GM12865 (cell line): ENCODE measurements around the gene B3GNT5.
"Not testable (repeated sequence)": the region's sequence is repeated elsewhere in the genome, so short reads cannot be mapped to it uniquely, and the experiment has no call there.

ENCODE experiments used
- DNase-seq: peaks from one replicate; pipeline ENCODE4 v3.0.0; 2010; ENCODE audit warnings: low read depth
- H3K4me3 ChIP-seq: 2 replicates; pipeline ENCODE4 v1.5.1; 2011; ENCODE audit warnings: mild to moderate bottlenecking, low read depth, low read length, control low read depth
- TF ChIP-seq, protein P1 (sequence below): IDR thresholded peaks from 2 replicates; pipeline ENCODE4 v1.5.1; 2011; ENCODE audit warnings: low read length, control low read depth, low read depth, inconsistent platforms; ENCODE audit not compliant: insufficient read depth; ENCODE audit errors: missing control alignments

B3GNT5 gene

DNA sequence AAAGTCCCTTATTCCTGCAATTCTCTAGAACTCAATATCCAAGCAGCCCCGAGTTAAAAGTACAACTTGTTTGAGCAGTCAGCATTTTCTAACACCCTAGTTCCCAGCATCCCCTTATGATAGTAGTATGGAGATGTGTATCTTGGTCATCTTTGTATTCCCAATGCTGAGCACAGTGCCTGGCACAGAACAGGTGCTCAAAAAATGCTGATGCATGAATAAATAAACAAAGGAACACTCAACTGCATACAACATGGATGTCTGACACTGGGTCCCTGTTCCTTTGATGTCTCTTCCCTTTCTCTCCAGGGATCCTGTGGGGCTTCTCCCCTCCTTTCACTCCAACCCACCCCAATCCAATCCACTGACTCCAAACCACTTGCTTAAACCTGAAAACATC, 23.9 kb upstream of the B3GNT5 start:
- DNase-seq = no peak
- TF ChIP-seq, protein P1, sequence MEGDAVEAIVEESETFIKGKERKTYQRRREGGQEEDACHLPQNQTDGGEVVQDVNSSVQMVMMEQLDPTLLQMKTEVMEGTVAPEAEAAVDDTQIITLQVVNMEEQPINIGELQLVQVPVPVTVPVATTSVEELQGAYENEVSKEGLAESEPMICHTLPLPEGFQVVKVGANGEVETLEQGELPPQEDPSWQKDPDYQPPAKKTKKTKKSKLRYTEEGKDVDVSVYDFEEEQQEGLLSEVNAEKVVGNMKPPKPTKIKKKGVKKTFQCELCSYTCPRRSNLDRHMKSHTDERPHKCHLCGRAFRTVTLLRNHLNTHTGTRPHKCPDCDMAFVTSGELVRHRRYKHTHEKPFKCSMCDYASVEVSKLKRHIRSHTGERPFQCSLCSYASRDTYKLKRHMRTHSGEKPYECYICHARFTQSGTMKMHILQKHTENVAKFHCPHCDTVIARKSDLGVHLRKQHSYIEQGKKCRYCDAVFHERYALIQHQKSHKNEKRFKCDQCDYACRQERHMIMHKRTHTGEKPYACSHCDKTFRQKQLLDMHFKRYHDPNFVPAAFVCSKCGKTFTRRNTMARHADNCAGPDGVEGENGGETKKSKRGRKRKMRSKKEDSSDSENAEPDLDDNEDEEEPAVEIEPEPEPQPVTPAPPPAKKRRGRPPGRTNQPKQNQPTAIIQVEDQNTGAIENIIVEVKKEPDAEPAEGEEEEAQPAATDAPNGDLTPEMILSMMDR = no peak
- H3K4me3 ChIP-seq = no peak overlapping the region

- H3K4me3 ChIP-seq, DNase-seq: not testable (repeated sequence)
These were observed 22.8 kb upstream of the B3GNT5 start for GRCh38 chr3:183230251-183230650.

DNA sequence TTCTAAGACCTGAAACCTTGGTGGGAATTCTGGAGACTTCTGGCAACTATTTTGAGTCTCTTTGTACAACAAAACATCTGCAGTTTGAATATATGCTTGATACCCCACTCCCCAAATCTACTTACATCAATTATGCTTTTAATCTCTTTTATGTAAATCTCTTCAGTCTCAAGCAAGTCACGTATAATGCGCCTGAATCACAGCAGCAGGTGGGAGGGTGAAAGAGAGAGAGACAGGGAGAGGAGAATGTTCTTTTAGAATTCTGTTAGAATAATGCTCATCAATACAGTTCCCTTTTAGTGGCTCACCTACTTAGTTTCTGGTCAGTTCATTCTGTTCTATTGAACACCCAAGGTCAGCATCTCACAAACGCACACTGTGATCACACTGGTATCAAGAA, 22.2 kb upstream of the B3GNT5 start:
- TF ChIP-seq, protein P1 = no peak
- no peak for DNase-seq
- no peak overlapping the region for H3K4me3 ChIP-seq

DNA sequence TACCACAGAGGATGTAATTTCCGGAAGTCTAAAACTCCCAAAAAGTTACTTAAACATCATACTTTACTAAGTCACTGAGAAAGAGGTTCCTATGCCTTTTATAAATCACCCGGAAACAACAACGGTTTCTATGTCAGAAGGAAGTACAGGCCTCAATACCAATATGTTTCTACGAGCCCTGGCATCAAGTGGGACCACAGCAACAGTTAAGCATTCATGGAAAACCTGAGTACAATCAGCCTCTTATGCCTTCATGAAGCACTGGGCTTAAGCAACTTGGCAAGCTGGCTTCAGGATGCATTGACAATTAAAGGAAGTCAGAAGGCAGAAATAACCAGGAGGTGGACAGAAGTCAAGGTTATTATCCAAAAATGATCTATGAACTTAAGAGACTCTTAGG, 19.1 kb upstream of the B3GNT5 start:
- TF ChIP-seq, protein P1 = no peak
- no peak for DNase-seq

DNA sequence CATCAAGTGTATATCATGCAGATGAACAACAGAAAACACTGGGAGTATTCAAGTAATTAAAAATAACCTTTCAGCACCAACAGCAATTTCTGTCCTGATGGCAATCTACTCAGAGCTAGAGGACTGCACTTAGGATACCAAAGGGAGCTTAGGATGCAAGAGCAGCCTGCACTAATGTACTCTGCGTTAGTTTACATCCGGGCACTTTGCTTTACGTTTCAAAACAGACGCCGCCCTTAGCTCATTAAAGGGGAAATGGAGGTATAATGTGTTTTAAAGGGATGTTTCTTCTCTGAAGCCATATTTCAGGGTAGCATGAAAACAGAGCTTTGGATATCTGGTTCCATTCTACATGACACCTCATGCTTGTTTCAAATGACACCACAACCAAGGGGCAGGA, 14.0 kb upstream of the B3GNT5 start:
- no peak for DNase-seq
- H3K4me3 ChIP-seq = no peak overlapping the region
- TF ChIP-seq, protein P1 = no peak

More for the DNA sequence above, 19.1 kb upstream of the B3GNT5 start:
- no peak overlapping the region for H3K4me3 ChIP-seq

GRCh38 chr3:183242431-183242830, 10.6 kb upstream of the B3GNT5 start:
- no peak overlapping the region for H3K4me3 ChIP-seq
- TF ChIP-seq, protein P1 = no peak

DNA sequence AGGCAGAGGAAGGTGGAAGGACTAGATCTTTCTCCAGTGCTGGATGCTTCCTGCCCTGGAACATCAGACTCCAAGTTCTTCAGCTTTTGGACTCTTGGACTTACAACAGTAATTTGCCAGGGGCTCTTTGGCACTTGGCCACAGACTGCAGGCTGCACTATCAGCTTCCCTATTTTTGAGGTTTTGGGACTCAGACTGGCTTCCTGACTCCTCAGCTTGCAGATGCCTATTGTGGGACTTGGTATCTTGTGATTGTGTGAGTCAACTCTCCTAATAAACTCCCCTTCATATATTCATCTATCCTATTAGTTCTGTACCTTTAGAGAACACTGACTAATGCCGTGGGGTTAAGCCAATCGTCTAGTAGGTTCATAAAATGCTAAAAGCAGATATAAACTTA, 8.8 kb upstream of the B3GNT5 start:
- TF ChIP-seq, protein P1 = no peak
- H3K4me3 ChIP-seq = no peak overlapping the region
- no peak for DNase-seq

More at GRCh38 chr3:183242431-183242830, 10.6 kb upstream of the B3GNT5 start:
- DNase-seq = no peak
